Fibroblast of gingiva (primary cell): ENCODE data around the gene BUB3.

Experiments
- DNase-seq: peaks from one replicate; pipeline ENCODE4 v3.0.0-alpha.2; 2011; ENCODE audit warnings: low read depth

Gene BUB3

GRCh38 chr10:123204127-123204461, 49.9 kb downstream of the BUB3 start:
- no peak for DNase-seq

GRCh38 chr10:123205041-123205440, 50.8 kb downstream of the BUB3 start:
- no peak for DNase-seq

- DNase-seq = no peak
Measured at GRCh38 chr10:123212063-123212462, 57.9 kb downstream of the BUB3 start.

GRCh38 chr10:123212640-123213039, 58.4 kb downstream of the BUB3 start:
- DNase-seq = no peak

- DNase-seq = no peak
Measured at GRCh38 chr10:123213192-123213591, 59.0 kb downstream of the BUB3 start.
